ENCODE measurements around the gene NUP50. TPM values are rescaled to one million over a fixed set of nuclear protein-coding genes. Genes with fewer than 3 reads are reported as not detected.

NUP50 gene
- total RNA-seq, 3 donors from 2014 or later (not counting 1 experiment from before 2014, with no cell fraction given): 63.9 to 99.4 (median 98.6) TPM

GRCh38 chr22:45218976-45219375 lies 55.3 kb downstream of the NUP50 start:
- intact Hi-C loops (cut with micrococcal nuclease): no loop called here
- no peak for TF ChIP-seq CTCF (IDR thresholded peaks at IDR 0.05)
- ATAC-seq (no peak), DNase-seq (no peak)
- no peaks in the 10 kb centered on the region for H3K27me3 Mint-ChIP-seq (ENCODE audit: low read depth in 2 of 2)
- H3K4me1 Mint-ChIP-seq: peaks cover 2 to 22% of the 10 kb centered on the region in 2 donors
- Histone ChIP-seq H3K4me3 (ENCODE audit: low read length) (no peak overlapping the region), H3K36me3 (ENCODE audit: control insufficient read depth, insufficient read depth, low read length) (no peaks in the 10 kb centered on the region), H3K27me3 (ENCODE audit: control insufficient read depth, insufficient read depth, low read length) (no peaks in the 10 kb centered on the region), H3K27ac (ENCODE audit: low read length) (no peak overlapping the region), H3K9me3 (ENCODE audit: control insufficient read depth, insufficient read depth, low read length) (no peaks in the 10 kb centered on the region), H3K4me1 (ENCODE audit: control insufficient read depth, insufficient read depth, low read length) (peaks cover 10% of the 10 kb centered on the region)
- no peaks in the 10 kb centered on the region for H3K36me3 Mint-ChIP-seq
- 63% methylated on average over 7 of the region's 9 CpGs for WGBS (ENCODE audit: insufficient coverage)
- H3K27ac Mint-ChIP-seq: peak overlapping the region in 1 of 2 donors; percentile 36
- H3K4me3 Mint-ChIP-seq: no peak overlapping the region
- H3K9me3 Mint-ChIP-seq: no peaks in the 10 kb centered on the region

GRCh38 chr22:45221201-45221600 lies 57.5 kb downstream of the NUP50 start:
- DNase-seq: no peak
- Histone ChIP-seq H3K9me3 (ENCODE audit: control insufficient read depth, insufficient read depth, low read length) (no peaks in the 10 kb centered on the region), H3K4me3 (ENCODE audit: low read length) (no peak overlapping the region), H3K27me3 (ENCODE audit: control insufficient read depth, insufficient read depth, low read length) (no peaks in the 10 kb centered on the region), H3K27ac (ENCODE audit: low read length) (no peak overlapping the region), H3K36me3 (ENCODE audit: control insufficient read depth, insufficient read depth, low read length) (no peaks in the 10 kb centered on the region), H3K4me1 (ENCODE audit: control insufficient read depth, insufficient read depth, low read length) (peaks cover 29% of the 10 kb centered on the region)
- no peaks in the 10 kb centered on the region for H3K36me3 Mint-ChIP-seq
- no peak for TF ChIP-seq CTCF (IDR thresholded peaks at IDR 0.05)
- H3K27me3 Mint-ChIP-seq (ENCODE audit: low read depth in 2 of 2): no peaks in the 10 kb centered on the region
- intact Hi-C loops (cut with micrococcal nuclease): no loop called here
- no peak for ATAC-seq
- no peak overlapping the region for H3K4me3 Mint-ChIP-seq
- H3K4me1 Mint-ChIP-seq: peaks cover 10 to 36% of the 10 kb centered on the region in 2 donors
- H3K9me3 Mint-ChIP-seq: no peaks in the 10 kb centered on the region
- 55% methylated on average over 5 of the region's 5 CpGs for WGBS (ENCODE audit: insufficient coverage)
- H3K27ac Mint-ChIP-seq: peak overlapping the region; percentile 4 to 56

GRCh38 chr22:45223304-45224117 lies 59.8 kb downstream of the NUP50 start:
- intact Hi-C loops (cut with micrococcal nuclease): no loop called here
- no peaks in the 10 kb centered on the region for H3K27me3 Mint-ChIP-seq (ENCODE audit: low read depth in 2 of 2)
- H3K27ac Mint-ChIP-seq: peak overlapping the region in 1 of 2 donors; percentile 39
- no peaks in the 10 kb centered on the region for H3K36me3 ChIP-seq (ENCODE audit: control insufficient read depth, insufficient read depth, low read length)
- no peaks in the 10 kb centered on the region for H3K9me3 ChIP-seq (ENCODE audit: control insufficient read depth, insufficient read depth, low read length)
- H3K9me3 Mint-ChIP-seq: no peaks in the 10 kb centered on the region
- H3K4me1 ChIP-seq (ENCODE audit: control insufficient read depth, insufficient read depth, low read length): peaks cover 52% of the 10 kb centered on the region
- WGBS (ENCODE audit: insufficient coverage): 73% methylated on average over 4 of the region's 5 CpGs
- no peak for ATAC-seq
- no peak overlapping the region for H3K4me3 ChIP-seq (ENCODE audit: low read length)
- H3K27me3 ChIP-seq (ENCODE audit: control insufficient read depth, insufficient read depth, low read length): no peaks in the 10 kb centered on the region
- H3K4me1 Mint-ChIP-seq: peaks cover 30 to 59% of the 10 kb centered on the region in 2 donors
- no peaks in the 10 kb centered on the region for H3K36me3 Mint-ChIP-seq
- H3K4me3 Mint-ChIP-seq: no peak overlapping the region
- no peak for TF ChIP-seq CTCF (IDR thresholded peaks at IDR 0.05)
- H3K27ac ChIP-seq (ENCODE audit: low read length): no peak overlapping the region
- DNase-seq: no peak

All from natural killer cell (primary cell).